Measurements from ENCODE around the gene ENGASE.

Gene ENGASE

DNA sequence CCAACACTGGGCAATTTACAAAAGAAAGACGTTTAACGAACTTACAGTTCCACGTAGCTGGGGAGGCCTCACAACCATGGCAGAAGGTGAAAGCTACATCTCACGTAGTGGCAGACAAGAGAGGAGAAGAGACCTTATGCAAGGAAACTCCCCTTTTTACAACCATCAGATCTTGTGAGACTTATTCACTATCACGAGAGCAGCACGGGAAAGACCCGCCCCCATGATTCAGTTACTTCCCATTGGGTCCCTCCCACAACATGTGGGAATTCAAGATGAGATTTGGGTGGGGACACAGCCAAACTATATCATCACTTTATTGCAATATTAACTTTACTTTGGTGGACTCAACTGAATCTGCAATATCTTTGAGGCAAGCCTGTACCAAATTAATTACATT, 11.9 kb upstream of the ENGASE start:
- Mint-ChIP-seq H3K4me1 (no peaks in the 10 kb centered on the region), H3K27ac (no peak overlapping the region), H3K9me3 (peaks cover 6% of the 10 kb centered on the region), H3K4me3 (no peak overlapping the region), H3K36me3 (ENCODE audit: low read depth) (no peaks in the 10 kb centered on the region), H3K27me3 (ENCODE audit: low read depth, poor library complexity) (peaks cover 37% of the 10 kb centered on the region)
- no peak for DNase-seq
- no peak for TF ChIP-seq CTCF (IDR thresholded peaks at IDR 0.05)

GRCh38 chr17:79064026-79064425, 10.6 kb upstream of the ENGASE start:
- Mint-ChIP-seq H3K27ac (no peak overlapping the region), H3K4me3 (no peak overlapping the region), H3K27me3 (ENCODE audit: low read depth, poor library complexity) (peaks cover 29% of the 10 kb centered on the region), H3K9me3 (no peaks in the 10 kb centered on the region), H3K4me1 (no peaks in the 10 kb centered on the region), H3K36me3 (ENCODE audit: low read depth) (no peaks in the 10 kb centered on the region)
- DNase-seq = no peak
- TF ChIP-seq CTCF (IDR thresholded peaks at IDR 0.05) = no peak

DNA sequence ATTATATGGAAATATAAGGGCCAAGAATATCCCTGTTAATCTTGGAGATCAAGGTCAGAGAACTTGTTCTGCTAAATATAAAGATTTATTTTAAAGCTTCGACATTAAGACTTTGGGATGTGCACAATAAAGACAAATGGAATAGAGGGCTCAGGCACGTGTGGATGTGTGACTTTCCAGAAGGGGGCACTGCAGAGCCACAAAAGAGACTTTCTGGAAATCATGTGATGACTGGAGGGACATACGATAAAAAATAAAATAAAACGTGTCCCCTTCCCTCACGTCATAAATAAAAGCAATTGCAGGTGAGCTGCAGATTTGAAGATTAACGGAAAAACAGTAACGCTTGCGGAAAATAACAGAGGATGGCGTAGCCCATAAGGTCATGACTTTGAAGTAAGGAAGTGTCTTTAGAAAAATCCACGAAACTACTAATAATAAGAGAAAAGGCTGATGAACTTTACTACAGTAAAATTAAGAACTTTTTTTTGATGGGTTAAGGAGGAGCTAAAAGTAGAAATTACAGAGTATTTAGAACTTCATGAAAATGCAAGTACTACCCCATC, 9.4 kb upstream of the ENGASE start:
- Mint-ChIP-seq H3K4me3 (no peak overlapping the region), H3K36me3 (ENCODE audit: low read depth) (no peaks in the 10 kb centered on the region), H3K4me1 (no peaks in the 10 kb centered on the region), H3K9me3 (no peaks in the 10 kb centered on the region), H3K27me3 (ENCODE audit: low read depth, poor library complexity) (peaks cover 29% of the 10 kb centered on the region), H3K27ac (no peak overlapping the region)
- DNase-seq = peak; percentile 53
- TF ChIP-seq CTCF (IDR thresholded peaks at IDR 0.05) = peak; percentile 59

GRCh38 chr17:79066963-79067362, 7.7 kb upstream of the ENGASE start:
- TF ChIP-seq CTCF (IDR thresholded peaks at IDR 0.05) = no peak
- no peaks in the 10 kb centered on the region for H3K4me1 Mint-ChIP-seq
- peaks cover 34% of the 10 kb centered on the region for H3K27me3 Mint-ChIP-seq (ENCODE audit: low read depth, poor library complexity)
- H3K27ac Mint-ChIP-seq = no peak overlapping the region
- no peak overlapping the region for H3K4me3 Mint-ChIP-seq
- H3K9me3 Mint-ChIP-seq = no peaks in the 10 kb centered on the region
- DNase-seq = no peak
- H3K36me3 Mint-ChIP-seq (ENCODE audit: low read depth) = no peaks in the 10 kb centered on the region

DNA sequence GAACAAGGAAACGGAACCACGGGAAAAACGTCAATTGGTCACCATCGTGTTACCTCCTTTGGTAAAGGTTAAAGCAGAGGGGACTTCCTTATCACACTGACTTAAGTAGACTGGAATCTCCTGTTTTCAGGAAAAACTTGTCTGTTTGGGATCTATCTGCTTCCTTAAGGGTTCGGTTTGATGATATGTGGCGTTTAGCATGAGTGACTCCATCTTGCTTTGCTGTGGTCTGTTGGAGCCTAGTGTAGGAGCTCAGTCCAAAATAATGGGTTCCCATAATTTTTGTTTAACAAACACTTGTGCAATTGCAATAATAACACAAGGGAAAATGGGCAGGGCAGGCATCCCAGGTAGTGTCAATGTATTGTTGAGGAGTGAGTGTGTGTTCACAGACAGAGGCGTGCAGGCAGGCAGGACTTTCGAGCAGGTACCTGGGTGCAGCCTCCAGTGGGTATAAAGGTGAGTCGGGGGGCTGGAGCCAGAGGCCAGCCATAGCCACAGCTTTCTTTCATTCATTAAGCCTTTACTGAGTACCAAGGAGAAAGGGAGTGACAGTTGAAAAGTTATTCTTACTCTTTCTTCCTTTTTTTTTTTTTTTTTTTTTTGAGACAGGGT, 4.3 kb upstream of the ENGASE start:
- H3K9me3 Mint-ChIP-seq = no peaks in the 10 kb centered on the region
- no peak overlapping the region for H3K4me3 Mint-ChIP-seq
- H3K27ac Mint-ChIP-seq = no peak overlapping the region
- TF ChIP-seq CTCF (IDR thresholded peaks at IDR 0.05) = no peak
- DNase-seq = no peak
- H3K36me3 Mint-ChIP-seq (ENCODE audit: low read depth) = no peaks in the 10 kb centered on the region
- peaks cover 3% of the 10 kb centered on the region for H3K4me1 Mint-ChIP-seq
- peaks cover 37% of the 10 kb centered on the region for H3K27me3 Mint-ChIP-seq (ENCODE audit: low read depth, poor library complexity)

DNA sequence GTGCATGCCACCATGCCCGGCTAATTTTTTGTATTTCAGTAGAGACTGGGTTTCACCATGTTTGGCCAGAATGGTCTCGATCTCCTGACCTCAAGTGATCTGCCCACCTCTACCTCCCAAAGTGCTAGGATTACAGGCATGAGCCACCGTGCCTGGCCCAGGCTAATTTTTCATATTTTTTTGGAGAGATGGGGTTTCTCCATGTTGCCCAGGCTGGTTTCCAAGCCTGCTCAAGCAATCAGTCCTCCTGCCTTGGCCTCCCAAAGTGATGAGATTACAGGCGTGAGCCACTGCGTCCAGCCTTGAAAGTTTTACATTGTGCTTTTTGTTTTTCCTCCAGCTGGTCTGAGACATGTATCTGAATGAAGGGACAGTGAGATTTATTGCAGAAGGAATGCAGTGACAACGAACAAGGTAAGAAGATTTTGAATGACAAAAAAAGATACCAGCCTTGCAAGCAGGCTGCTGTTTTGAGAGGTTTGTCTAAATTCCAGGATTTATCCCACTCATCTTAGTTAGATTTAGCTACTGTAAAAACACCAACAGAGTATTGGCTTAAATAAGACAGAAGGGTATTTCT, 3.4 kb upstream of the ENGASE start:
- Mint-ChIP-seq H3K9me3 (no peaks in the 10 kb centered on the region), H3K4me1 (peaks cover 10% of the 10 kb centered on the region), H3K4me3 (no peak overlapping the region), H3K27ac (no peak overlapping the region), H3K27me3 (ENCODE audit: low read depth, poor library complexity) (peaks cover 42% of the 10 kb centered on the region), H3K36me3 (ENCODE audit: low read depth) (no peaks in the 10 kb centered on the region)
- DNase-seq = no peak
- no peak for TF ChIP-seq CTCF (IDR thresholded peaks at IDR 0.05)
